Lower lobe of right lung (tissue), 2 donors: ENCODE results near the gene FZR1. TPM values are rescaled to one million over a fixed set of nuclear protein-coding genes. Genes with fewer than 3 reads are reported as not detected.

Experiments used
- ATAC-seq, 2 donors: fragments of 200-7000 bp; cut with Tn5 transposase; one replicate each; pipeline ENCODE4 v1.9.1; 2020 to 2022; ENCODE audit warnings: mild to moderate bottlenecking in 2 of 2, moderate library complexity in 2 of 2
- DNase-seq: peaks from one replicate; pipeline ENCODE4 v3.0.0-alpha.2; 2020
- H3K27ac ChIP-seq: fragments of 200-600 bp; one replicate; pipeline ENCODE4 v1.8.0; 2022
- H3K27me3 ChIP-seq: fragments of 200-600 bp; one replicate; pipeline ENCODE4 v1.8.0; 2022; ENCODE audit warnings: low read depth
- H3K36me3 ChIP-seq: fragments of 200-600 bp; one replicate; pipeline ENCODE4 v1.8.0; 2022; ENCODE audit warnings: mild to moderate bottlenecking
- H3K4me1 ChIP-seq: fragments of 200-600 bp; one replicate; pipeline ENCODE4 v1.8.0; 2022
- H3K4me3 ChIP-seq: fragments of 200-600 bp; one replicate; pipeline ENCODE4 v1.8.0; 2022; ENCODE audit warnings: mild to moderate bottlenecking
- H3K9me3 ChIP-seq: fragments of 200-600 bp; one replicate; pipeline ENCODE4 v1.8.0; 2022
- CTCF ChIP-seq: fragments of 200-600 bp; IDR thresholded peaks from one replicate; pipeline ENCODE4 v1.8.0; 2022; ENCODE audit warnings: antibody characterized with exemption, mild to moderate bottlenecking
- intact Hi-C: fragments of 100-400 bp; cut with DNase I; formaldehyde crosslinking; loops from one replicate; pipeline ENCODE4 v1.11.0; 2022
- total RNA-seq: library from RNA; stranded (reverse); fragmentation: NEBNext Ultra II Directional; extraction: Animal tissue kit (Norgen Biotek cat#: 25700); gene quantifications from one replicate; pipeline ENCODE4 v1.2.1, GENCODE V29; 2021
- donor health status: DM: no; HTN: yes; CAD: no; lungs with severe emphysema.

FZR1 gene
- total RNA-seq, 1 donor from 2014 or later, result 34.1 TPM

GRCh38 chr19:3479177-3479833, 26.8 kb upstream of the FZR1 start:
- DNase-seq (no peak), ATAC-seq (peak; percentile 20 to 28)
- intact Hi-C loops, result loop anchor here (10.0 kb wide), 1 partner anchor 155 kb away; no protein-coding TSS in a partner anchor
- H3K4me3 ChIP-seq, result no peak overlapping the region
- H3K4me1 ChIP-seq, result no peaks in the 10 kb centered on the region
- H3K27me3 ChIP-seq, result peaks cover 43% of the 10 kb centered on the region
- no peak for TF ChIP-seq CTCF
- no peaks in the 10 kb centered on the region for H3K36me3 ChIP-seq
- no peaks in the 10 kb centered on the region for H3K9me3 ChIP-seq
- H3K27ac ChIP-seq, result no peak overlapping the region

- H3K4me3 ChIP-seq, result no peak overlapping the region
- no peaks in the 10 kb centered on the region for H3K4me1 ChIP-seq
- intact Hi-C loops, result loop anchor here (10.0 kb wide), 1 partner anchor 155 kb away; no protein-coding TSS in a partner anchor
These were observed 26.3 kb upstream of the FZR1 start for GRCh38 chr19:3479834-3480215.

GRCh38 chr19:3480383-3481091, 25.6 kb upstream of the FZR1 start, which contains the start of gene SMIM24:
Gene SMIM24 (minus strand): TSS chr19:3480525. CDS start chr19:3480463, 62 bp downstream.
- no peak within 1 kb of the TSS for H3K27ac ChIP-seq
- no peaks in the 10 kb centered on the region for H3K4me1 ChIP-seq
- intact Hi-C loops, result no loop called here
- no peaks in the 10 kb centered on the region for H3K9me3 ChIP-seq
- no peak for ATAC-seq
- H3K36me3 ChIP-seq, result no peaks in the 10 kb centered on the region
- no peak for TF ChIP-seq CTCF
- no peak within 1 kb of the TSS for H3K4me3 ChIP-seq
- peaks cover 44% of the 10 kb centered on the region for H3K27me3 ChIP-seq
- DNase-seq, result no peak

More at GRCh38 chr19:3479834-3480215, 26.3 kb upstream of the FZR1 start:
- peaks cover 44% of the 10 kb centered on the region for H3K27me3 ChIP-seq
- DNase-seq, result no peak
- no peaks in the 10 kb centered on the region for H3K36me3 ChIP-seq
- no peak overlapping the region for H3K27ac ChIP-seq
- no peak for TF ChIP-seq CTCF
- H3K9me3 ChIP-seq, result no peaks in the 10 kb centered on the region
- no peak for ATAC-seq

GRCh38 chr19:3481241-3482090, 24.6 kb upstream of the FZR1 start:
- intact Hi-C loops, result no loop called here
- H3K4me1 ChIP-seq, result no peaks in the 10 kb centered on the region
- DNase-seq, result no peak
- H3K27ac ChIP-seq, result no peak overlapping the region
- H3K9me3 ChIP-seq, result no peaks in the 10 kb centered on the region
- no peak overlapping the region for H3K4me3 ChIP-seq
- no peaks in the 10 kb centered on the region for H3K36me3 ChIP-seq
- TF ChIP-seq CTCF, result no peak
- no peak for ATAC-seq
- peaks cover 44% of the 10 kb centered on the region for H3K27me3 ChIP-seq

- intact Hi-C loops, result no loop called here
- H3K27ac ChIP-seq, result no peak overlapping the region
- ATAC-seq, result no peak
- H3K9me3 ChIP-seq, result no peaks in the 10 kb centered on the region
- H3K36me3 ChIP-seq, result no peaks in the 10 kb centered on the region
- no peaks in the 10 kb centered on the region for H3K4me1 ChIP-seq
- TF ChIP-seq CTCF, result no peak
- peaks cover 44% of the 10 kb centered on the region for H3K27me3 ChIP-seq
- no peak for DNase-seq
- H3K4me3 ChIP-seq, result no peak overlapping the region
These were observed 23.4 kb upstream of the FZR1 start for GRCh38 chr19:3482507-3483225.
